DMS53 treated with DMSO at 0.1 percent for 48 hours (cell line): Measurements from ENCODE around the gene WDR83.
"Not testable (repeated sequence)": the region's sequence is repeated elsewhere in the genome, so short reads cannot be mapped to it uniquely, and the experiment has no call there.

Source experiments
- DNase-seq: peaks from one replicate; lab custom pipeline; 2025; ENCODE audit not compliant: unreplicated experiment; lab: John Stamatoyannopoulos, UW

The WDR83 gene, protein sequence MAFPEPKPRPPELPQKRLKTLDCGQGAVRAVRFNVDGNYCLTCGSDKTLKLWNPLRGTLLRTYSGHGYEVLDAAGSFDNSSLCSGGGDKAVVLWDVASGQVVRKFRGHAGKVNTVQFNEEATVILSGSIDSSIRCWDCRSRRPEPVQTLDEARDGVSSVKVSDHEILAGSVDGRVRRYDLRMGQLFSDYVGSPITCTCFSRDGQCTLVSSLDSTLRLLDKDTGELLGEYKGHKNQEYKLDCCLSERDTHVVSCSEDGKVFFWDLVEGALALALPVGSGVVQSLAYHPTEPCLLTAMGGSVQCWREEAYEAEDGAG

DNA sequence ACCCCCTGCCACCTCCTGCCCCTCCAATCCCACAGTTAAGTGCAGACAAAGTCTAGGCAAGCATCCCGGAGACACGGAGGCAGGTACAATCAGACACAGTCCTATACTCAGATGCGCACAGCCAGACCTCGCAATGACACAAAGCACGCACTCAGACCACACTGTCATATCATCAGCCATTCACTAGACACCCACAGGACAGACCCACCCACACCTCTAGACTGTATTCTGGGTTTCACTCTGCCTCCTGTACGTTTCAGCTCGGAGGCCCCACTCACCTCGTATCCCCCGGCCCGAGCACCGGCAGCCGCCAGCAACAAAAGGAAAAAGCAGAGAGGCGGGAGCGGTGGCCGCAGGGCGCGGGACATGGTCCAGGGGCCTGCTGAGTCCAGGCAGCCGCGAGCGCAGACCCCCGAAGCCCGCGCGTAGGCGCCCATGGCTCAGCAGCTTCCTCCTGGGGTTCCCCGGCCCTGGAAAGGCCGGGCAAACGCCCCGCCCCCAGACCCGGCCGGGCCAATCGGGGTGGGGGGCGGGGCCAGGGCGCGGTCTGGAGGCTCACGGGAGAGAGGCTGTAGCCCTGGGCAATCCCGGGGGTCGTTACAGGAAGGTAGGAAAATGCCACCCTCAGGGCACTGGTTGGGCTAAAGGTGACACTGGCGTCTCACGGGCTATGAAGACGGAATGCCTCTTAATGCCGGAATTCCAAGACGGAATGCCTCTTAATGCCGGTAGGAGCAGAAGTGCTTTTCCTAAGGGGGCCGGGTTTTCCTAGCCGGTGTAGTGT lies at the start of gene WDR83, which contains the start of gene MAN2B1:
Gene WDR83, plus strand, starts transcription at position 543 of the 784 bp plus-strand sequence. CDS start 2,984 bp downstream, outside the sequence.
Gene MAN2B1, minus strand, starts transcription at position 478 of the 784 bp plus-strand sequence. Its CDS starts 41 bp downstream, at position 437.
- DNase-seq: peak; percentile 26

DNA sequence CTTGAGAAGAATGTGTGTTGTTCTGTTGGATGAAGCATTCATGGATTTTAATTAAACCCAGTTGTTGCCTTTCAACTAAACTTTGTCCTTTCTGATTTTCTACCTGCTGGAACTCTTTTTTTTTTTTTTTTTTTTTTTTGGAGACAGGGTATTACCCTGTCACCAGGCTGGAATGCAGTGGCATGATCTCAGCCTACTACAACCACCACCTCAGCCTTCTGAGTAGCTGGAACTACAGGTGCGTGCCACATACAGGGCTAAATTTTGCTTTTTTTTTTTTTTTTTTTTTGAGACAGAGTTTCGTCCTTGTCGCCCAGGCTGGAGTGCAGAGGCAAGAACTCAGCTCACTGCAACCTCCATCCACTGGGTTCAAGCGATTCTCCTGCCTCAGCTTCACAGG lies 49.0 kb upstream of the WDR83 start:
- DNase-seq: no peak

DNA sequence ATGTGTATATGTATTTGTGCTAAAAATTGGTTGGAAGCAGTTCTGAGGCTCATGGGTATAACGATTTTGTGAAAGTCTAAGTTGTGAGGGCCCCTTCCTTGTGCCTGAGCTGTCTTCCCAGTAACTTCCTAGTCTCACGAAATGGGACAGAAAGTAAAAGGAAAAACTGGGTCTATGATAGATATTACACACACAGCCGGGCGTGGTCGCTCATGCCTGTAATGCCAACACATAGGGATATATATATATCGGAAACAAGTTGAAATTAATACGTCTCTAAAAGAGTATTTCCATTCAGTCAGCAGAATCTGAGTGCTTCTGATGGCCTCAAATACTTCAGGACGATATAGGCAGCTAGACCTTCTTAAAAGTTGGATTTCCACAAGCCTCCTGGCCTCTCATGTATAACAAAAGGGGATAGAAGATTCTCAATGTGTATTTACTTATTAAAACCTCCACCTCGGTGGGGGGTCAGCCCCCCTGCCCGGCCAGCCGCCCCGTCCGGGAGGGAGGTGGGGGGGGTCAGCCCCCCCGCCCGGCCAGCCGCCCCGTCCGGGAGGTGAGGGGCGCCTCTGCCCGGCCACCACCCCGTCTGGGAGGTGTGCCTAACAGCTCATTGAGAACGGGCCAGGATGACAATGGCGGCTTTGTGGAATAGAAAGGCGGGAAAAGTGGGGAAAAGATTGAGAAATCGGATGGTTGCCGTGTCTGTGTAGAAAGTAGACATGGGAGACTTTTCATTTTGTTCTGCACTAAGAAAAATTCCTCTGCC lies 45.2 kb upstream of the WDR83 start:
- DNase-seq: not testable (repeated sequence)

DNA sequence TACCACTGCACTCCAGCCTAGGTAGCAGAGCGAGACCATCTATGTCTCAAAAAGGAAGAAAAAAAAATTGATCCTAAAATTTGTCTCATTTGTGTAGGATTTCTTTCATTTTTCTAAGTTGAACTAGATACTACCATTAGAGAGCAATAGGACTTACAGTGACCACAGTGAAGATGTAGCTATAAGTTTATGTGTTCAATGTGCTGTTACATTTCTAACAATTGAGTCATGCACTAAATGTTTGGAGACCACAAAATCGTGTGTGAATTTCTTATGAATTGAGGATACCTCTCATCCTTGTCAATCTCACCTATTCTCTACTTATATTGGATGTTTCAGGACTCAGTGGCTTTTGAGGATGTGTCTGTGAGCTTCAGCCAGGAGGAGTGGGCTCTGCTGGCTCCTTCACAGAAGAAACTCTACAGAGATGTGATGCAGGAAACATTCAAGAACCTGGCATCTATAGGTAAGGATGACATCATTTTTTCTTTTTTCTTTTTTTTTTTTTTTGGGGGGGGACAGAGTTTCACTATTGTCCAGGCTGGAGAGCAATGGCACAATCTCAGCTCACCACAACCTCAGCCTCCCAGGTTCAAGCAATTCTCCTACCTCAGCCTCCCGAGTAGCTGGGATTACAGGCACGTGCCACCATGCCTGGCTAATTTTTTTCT lies 43.1 kb upstream of the WDR83 start:
- no peak for DNase-seq

DNA sequence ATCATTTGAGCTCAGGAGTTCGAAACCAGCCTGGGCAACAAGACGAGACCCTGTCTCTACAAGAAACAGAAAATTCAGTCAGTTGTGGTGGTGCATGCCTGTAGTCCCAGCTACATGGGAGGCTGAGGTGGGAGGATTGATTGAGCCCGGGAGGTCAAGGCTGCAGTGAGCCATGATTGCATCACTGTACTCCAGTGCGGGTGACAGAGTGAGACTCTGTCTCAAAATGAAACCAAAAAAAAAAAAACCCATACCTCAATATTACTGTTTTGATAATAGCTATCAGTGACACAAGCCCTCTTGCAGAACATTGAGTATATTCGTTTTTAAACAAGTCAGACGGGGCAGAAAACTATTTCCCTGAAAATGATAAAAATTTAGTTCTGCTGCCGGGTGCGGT lies 39.6 kb upstream of the WDR83 start:
- no peak for DNase-seq

DNA sequence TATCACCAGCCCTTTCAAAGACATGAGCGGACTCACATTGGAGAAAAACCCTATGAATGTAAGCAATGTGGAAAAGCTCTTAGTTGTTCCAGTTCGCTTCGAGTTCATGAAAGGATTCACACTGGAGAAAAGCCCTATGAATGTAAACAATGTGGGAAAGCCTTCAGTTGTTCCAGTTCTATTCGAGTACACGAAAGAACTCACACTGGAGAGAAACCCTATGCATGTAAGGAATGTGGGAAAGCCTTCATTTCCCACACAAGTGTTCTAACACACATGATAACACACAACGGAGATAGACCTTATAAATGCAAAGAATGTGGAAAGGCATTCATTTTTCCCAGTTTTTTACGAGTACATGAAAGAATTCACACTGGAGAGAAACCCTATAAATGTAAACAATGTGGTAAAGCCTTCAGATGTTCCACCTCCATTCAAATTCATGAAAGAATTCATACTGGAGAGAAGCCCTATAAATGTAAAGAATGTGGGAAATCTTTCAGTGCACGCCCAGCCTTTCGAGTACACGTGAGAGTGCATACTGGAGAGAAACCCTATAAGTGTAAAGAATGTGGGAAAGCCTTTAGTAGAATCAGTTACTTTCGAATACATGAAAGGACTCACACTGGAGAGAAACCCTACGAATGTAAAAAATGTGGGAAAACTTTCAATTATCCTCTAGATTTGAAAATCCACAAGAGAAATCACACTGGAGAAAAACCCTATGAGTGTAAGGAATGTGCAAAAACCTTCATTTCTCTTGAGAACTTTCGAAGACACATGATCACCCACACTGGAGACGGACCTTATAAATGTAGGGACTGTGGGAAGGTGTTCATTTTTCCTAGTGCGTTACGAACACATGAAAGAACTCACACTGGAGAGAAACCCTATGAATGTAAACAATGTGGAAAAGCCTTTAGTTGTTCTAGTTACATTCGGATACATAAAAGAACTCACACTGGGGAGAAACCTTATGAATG lies 38.3 kb upstream of the WDR83 start:
- DNase-seq: no peak

DNA sequence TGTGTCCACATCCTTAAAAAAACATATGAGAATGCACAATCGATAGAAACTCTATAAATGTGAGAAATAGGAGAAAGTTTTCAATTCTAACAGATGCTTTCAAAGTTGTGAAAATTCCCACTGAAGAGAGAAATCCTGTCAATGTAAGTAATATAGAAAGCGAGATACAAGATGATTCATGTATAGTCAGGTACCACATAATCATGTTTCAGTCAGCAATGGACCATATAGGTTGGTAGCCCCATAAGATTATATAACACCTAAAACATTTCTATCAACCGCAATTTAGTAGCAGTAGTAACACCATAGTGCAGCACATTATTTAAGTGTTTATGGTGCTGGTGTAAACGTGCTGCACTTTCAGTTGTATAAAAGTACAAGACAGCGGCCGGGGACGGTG lies 37.4 kb upstream of the WDR83 start:
- no peak for DNase-seq

DNA sequence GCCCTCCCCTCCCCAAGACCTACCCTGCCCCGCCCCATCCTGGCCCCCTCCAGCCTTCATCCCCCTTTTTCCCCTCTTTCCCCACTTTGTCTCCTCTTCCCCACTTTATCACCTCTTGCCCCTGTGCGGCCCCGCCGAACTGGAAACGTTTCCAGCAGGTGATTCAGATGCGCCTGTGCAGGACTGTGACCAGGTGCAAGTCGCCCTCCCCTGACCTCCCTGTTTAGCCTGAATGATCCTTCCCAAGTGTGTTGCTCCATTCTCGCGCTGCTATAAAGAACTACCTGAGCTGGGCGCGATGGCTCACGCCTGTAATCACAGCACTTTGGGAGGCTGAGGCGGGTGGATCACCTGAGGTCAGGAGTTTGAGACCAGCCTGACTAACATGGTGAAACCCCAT lies 30.0 kb upstream of the WDR83 start:
- no peak for DNase-seq

DNA sequence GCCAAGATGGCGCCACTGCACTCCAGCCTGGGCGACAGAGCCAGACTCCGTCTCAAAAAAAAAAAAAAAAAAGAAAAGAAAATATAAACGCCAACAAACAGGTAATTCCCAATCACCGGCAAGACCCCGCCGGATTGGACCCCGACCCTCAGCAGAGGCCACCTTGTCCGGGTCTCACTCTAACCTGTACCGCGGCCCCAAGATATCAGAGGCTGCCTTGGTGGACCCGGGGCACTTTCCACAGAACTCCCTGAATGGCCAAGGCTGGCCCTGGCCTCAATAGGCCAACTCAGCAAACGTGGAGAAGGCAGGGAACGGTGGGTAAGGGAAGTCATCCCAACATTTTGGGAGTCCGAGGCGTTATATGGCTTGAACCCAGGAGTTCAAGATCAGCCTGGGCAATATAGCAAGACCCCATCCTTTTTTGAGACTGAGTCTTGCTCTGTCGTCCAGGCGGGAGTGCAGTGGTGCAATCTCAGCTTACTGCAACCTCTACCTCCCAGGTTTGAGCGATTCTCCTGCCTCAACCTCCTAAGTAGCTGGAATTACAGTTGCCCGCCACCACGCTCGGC lies 27.9 kb upstream of the WDR83 start:
- DNase-seq: no peak

DNA sequence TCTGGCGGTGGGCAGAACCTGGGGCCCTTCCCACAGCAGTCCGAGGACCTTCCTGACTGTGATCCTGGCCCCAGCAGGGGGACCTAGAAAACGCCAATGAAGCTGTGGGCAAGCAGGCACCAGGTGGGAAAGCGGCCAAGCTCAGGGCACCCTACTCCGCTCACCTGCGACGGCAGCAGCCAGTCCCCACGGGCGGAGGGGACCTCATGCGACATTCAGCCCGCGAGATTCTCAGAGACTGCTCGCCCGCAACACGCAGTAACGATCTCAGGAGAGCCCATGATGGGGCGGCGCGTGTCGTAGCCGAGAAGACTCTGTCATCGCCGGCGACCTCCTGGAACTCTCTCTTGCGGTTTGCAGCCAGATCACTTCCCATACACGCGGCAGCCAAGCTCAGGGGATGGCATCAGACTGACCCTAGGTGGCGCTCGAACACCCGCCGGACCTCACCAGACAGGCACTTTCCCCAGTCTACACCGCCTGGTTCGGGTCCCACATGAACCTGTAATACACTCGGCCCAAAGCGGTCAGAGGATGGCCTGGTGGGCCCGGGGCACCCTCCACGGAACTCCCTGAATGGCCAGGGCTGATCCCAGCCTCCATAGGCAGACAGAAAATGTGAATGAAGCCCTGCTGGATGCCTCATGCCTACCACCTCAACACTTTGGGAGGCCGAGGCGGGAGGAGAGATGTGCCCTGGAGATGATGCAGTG lies 26.6 kb upstream of the WDR83 start:
- peak; percentile 47 for DNase-seq

DNA sequence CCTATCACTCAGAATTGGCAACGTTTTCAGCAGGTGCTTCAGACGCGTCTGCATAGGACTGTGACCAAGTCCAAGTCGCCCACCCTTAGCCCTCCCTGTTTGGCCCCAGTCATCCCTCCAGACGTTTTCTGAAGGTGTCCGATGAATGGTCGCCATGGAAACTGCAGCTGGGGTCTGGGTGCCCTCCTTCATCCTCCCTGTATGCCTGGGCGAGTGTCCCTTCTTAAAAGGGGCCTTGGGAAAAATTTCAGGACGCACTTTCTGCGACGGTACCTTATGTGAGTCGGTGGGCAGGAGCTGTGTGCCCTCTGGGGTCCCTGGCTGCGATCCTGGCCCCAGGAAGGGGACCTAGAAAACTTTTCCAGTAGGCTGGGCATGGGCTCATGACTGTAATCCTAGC lies 25.2 kb upstream of the WDR83 start:
- DNase-seq: no peak

DNA sequence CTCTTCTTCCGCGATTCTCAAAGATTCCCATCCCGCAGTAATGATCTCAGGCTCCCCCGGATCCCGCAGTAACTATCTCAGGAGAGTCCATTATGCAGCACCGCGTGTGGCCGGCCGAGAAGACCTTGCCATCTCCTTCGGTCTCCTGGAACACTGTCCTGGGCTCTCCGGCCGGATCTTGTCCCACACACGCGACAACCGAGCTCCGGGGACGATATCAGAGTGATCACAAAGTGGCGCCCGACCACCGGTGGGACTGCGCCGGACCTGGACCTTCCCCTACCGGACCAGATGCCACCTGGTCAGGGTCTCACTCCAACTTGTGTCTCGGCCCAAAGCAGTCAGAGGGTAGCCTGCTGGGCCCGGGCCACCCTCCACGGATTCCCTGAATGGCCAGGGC lies 24.1 kb upstream of the WDR83 start:
- no peak for DNase-seq

DNA sequence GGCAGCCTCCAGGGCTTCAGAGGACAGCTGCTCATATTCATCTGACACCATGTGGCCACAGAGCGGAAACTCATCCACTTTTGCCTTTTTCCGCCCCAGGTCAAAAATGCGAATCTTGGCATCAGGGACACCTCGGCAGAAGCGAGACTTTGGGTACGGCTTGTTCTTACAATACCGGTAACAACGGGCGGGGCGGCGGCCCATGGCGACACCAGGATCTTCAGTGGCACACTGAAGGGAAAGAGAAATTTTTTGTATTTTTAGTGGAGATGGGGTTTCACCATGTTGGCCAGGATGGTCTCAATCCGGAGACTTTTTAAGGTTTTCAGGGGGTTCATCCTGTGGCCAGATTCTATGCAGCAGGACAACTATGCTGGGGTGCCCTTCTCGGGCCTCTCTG lies 22.9 kb upstream of the WDR83 start:
- DNase-seq: not testable (repeated sequence)

DNA sequence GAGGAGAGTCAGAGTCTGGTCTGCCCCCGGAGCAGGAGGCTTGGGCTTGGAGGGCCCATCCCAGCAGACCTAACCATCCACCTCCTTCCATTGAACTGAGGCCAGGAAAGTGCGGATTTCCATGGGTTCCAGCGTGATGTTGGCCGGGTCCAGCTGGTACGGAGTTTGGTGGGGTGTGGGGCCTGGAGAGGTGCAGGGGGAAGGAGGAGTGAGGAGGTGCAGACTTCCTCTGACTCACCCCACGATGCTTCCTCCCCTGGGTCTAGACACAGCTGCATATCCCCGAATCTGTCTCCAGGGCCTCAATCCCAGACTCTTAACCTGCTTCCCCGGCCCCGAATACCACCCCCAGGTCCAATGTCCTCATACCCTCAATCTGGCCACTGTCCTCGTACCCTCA lies 20.1 kb upstream of the WDR83 start:
- no peak for DNase-seq

DNA sequence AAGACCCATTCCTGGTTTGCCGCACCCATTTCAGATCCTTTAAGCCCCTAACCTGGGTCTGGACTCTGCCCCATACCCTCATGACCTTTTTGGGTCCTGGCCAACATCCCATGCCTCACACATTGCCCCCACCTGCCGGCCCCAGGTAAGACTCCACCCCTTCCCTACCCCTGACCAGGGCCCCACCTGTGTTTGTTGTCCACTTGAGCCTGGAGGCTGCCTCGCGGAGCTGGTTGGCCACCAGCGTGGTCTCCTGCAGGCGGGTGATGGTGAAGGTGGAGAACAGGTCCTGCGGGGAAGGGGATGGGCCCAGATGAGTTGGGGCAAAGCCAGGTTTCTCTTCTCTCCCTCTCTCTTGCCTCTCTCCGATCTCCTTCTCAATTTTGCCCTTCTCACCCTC lies 19.6 kb upstream of the WDR83 start:
- no peak for DNase-seq

DNA sequence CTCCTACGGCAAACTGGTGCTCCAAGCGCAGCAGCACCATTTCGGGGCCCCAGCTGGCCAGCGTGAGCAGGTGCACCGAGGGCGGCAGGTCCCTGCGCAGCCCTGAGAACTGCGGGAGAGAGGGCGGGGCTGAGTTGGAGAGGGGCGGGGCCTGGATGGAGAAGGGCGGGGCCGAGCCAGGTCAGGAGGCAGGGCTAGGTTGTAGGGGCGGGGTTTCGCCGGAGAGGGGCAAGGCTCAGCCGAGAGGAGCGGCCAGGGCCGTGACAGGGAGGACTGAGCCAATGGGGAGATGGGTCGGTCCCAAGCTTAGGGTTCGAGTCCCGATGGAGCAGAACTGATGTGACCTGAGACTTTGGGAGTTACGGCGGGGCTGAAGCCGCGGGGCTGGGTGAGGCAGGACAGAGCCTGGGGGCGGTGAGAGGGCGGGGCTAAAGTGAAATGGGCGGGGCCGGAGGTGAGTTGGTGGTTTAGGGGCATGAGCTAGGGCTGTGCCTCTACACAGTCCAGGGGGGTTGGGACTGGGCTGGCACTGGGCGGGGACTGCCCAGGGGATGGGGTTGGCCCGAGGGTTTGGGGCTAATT lies 19.0 kb upstream of the WDR83 start:
- peak; percentile 58 for DNase-seq

DNA sequence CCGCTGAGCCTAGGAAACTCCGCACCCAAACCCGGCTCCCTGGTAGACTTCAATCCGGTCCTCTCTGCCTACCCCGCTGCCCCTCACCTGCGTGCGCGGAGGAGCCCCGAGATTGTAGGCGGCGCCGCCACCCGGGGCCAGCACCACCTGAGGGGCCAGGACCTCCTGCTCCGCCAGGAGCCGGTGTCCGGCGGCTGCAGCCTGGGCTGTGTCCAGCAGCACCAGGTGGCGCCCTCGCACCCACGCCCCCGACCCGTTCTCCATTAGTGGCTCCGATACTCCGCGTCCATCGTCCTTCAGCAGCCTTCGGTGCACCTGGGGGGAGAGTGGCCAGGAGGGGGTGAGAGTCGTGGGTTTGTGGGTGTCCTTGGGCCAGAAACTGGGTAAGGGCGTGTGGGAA lies 18.5 kb upstream of the WDR83 start:
- peak; percentile 30 for DNase-seq

DNA sequence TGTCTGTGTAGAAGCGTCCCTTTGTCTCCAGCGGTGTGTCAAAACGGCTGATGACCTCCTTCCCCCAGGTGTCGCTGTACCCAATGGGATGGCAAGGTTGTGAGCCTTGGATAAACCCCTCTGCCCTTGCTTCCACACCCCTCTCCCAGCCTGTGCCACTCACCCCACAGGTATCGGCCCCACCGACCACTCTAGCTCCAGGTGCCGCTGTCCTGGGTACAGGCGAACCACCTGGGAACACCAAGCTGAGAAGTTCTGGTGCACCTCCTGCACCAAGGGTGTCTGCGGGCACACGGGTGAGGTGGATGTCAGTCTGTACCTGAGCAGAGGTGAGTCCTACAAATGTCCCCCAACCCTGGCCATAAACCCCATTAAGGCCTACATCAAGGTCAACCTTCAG lies 16.7 kb upstream of the WDR83 start:
- DNase-seq: no peak

DNA sequence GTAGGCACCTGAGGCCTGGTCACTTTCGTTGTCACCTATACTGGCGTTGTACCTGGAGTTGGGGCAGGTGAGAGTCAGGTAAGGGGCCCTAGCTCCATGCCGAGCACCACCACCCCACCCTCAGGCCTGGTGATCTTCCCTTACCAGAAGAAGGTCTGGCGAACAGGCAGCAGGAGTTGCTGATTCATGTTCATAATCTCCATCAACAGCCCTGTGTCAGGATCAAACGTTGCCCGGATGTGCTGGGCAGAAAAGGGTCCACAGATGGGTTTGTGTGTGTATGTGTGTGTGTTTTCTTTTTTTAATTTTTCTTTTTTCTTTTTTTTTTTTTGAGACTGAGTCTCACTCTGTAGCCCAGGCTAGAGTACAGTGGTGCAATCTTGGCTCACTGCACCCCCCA lies 14.4 kb upstream of the WDR83 start:
- DNase-seq: no peak
